ENCODE measurements around the gene CACNA1I. TPM values are rescaled to one million over a fixed set of nuclear protein-coding genes. Genes with fewer than 3 reads are reported as not detected.

Gene CACNA1I
- total and polyA plus RNA-seq, 2 of the 8 experiments (the other 6 are each of a cell fraction or from before 2014, with no cell fraction given), result 0.77 to 1.2 TPM

DNA sequence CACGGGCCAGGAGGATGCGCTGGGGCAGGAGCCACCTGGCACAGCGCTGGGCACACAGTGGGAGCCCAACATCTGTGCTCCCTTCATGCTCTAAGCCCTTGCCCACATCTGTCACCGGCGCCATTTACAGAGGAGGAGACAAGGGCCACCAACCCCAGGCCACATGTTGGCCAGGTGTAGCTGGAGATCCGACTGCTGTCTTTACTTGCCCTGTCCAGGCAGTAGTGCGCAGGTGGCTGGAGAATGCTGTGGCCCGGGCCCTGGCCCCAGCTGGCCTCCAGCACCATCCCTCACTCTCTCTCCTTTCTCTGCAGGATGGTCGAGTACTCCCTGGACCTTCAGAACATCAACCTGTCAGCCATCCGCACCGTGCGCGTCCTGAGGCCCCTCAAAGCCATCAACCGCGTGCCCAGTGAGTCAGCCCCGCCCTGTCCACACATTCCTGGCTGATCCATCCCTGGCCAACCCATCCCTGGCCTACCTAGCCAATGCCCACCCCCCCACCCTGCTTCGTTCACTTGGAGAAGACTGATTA lies 48.5 kb downstream of the CACNA1I start (continued):
- TF ChIP-seq EZH2 (IDR thresholded peaks at IDR 0.05; ENCODE audit: low read depth, low read length, severe bottlenecking), result no peak
- TF ChIP-seq, protein P1, sequence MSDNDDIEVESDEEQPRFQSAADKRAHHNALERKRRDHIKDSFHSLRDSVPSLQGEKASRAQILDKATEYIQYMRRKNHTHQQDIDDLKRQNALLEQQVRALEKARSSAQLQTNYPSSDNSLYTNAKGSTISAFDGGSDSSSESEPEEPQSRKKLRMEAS (IDR thresholded peaks at IDR 0.05), result no peak
